DND-41 (cell line): Measurements from ENCODE around the gene LY6G6D.

Experiments used
- EZH2 ChIP-seq: IDR thresholded peaks from 3 replicates; pipeline ENCODE4 v1.6.1; 2012; ENCODE audit warnings: borderline replicate concordance, low read depth, mild to moderate bottlenecking, moderate library complexity, low read length, inconsistent platforms; ENCODE audit not compliant: severe bottlenecking
- TF ChIP-seq, protein P1 (sequence below): IDR thresholded peaks from 2 replicates; pipeline ENCODE4 v1.5.1; 2012; ENCODE audit warnings: borderline replicate concordance, low read length, moderate library complexity, mild to moderate bottlenecking; ENCODE audit not compliant: poor library complexity, severe bottlenecking; ENCODE audit errors: extremely low read depth

DNA sequence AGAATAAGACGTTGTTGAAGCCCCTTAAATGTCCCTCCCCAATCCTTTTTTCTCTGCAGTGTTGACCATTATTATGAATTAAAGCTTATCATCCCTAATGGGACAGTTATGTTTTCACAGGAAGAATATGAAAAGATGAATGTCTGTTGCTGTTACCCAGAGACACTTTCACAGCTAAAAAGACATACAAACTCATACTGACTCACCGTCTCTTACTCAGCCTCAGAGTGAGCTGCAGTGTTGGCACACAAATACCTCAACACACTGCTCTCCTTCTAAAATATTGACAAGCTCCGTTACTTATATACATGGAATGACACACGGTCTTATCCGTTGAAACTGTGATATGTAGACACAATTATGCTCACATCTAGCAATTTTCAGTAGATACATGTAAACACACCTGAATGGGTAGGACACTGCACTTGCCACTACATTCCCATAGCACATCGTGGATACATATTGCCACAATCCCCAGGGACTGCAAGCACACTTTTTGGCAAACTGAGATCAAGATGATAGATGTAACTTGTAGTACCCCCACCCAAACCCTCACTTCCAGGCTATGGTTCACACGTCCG, 37.7 kb downstream of the LY6G6D start:
- TF ChIP-seq, protein P1, sequence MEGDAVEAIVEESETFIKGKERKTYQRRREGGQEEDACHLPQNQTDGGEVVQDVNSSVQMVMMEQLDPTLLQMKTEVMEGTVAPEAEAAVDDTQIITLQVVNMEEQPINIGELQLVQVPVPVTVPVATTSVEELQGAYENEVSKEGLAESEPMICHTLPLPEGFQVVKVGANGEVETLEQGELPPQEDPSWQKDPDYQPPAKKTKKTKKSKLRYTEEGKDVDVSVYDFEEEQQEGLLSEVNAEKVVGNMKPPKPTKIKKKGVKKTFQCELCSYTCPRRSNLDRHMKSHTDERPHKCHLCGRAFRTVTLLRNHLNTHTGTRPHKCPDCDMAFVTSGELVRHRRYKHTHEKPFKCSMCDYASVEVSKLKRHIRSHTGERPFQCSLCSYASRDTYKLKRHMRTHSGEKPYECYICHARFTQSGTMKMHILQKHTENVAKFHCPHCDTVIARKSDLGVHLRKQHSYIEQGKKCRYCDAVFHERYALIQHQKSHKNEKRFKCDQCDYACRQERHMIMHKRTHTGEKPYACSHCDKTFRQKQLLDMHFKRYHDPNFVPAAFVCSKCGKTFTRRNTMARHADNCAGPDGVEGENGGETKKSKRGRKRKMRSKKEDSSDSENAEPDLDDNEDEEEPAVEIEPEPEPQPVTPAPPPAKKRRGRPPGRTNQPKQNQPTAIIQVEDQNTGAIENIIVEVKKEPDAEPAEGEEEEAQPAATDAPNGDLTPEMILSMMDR: no peak
- TF ChIP-seq EZH2: no peak
